ENCODE measurements around the gene PEX7. TPM values are rescaled to one million over a fixed set of nuclear protein-coding genes. Genes with fewer than 3 reads are reported as not detected.
A peak's percentile ranks its signal among the peaks of the same experiment; 100 is the strongest.

Gene PEX7
- total RNA-seq, 1 experiment from 2014 or later, result 13.6 TPM

- Histone ChIP-seq H3K36me3 (ENCODE audit: insufficient read depth, low read length) (no peaks in the 10 kb centered on the region), H3K27ac (ENCODE audit: low read length) (no peak overlapping the region), H3K4me1 (ENCODE audit: low read length) (peaks cover 24% of the 10 kb centered on the region), H3K27me3 (ENCODE audit: low read length) (no peaks in the 10 kb centered on the region; the same call in 1 of the 2 replicates), H4K20me1 (ENCODE audit: insufficient read depth, low read depth, low read length) (no peaks in the 10 kb centered on the region), H3K9me3 (ENCODE audit: low read length) (no peaks in the 10 kb centered on the region), H3K4me2 (ENCODE audit: low read depth, low read length, poor library complexity, severe bottlenecking) (peak overlapping the region; percentile 96), H3K4me3 (ENCODE audit: low read length) (peak overlapping the region; percentile 76), H2AFZ (ENCODE audit: low read length) (peak overlapping the region; percentile 100), H3K9ac (ENCODE audit: low read length) (peak overlapping the region; percentile 75), H3K9me2 (replicated peaks; ENCODE audit: insufficient read depth, low read length) (no peaks in the 10 kb centered on the region), H3K79me2 (ENCODE audit: low read length) (no peaks in the 10 kb centered on the region)
- DNase-seq, result no peak
These were observed 29.0 kb upstream of the PEX7 start for GRCh38 chr6:136793363-136793762.

- H3K79me2 ChIP-seq (ENCODE audit: low read length), result no peaks in the 10 kb centered on the region
- H3K9ac ChIP-seq (ENCODE audit: low read length), result no peak overlapping the region
- no peak overlapping the region for H3K27ac ChIP-seq (ENCODE audit: low read length)
- H3K4me1 ChIP-seq (ENCODE audit: low read length), result peaks cover 24% of the 10 kb centered on the region
- no peak overlapping the region for H3K4me3 ChIP-seq (ENCODE audit: low read length)
- H3K4me2 ChIP-seq (ENCODE audit: low read depth, low read length, poor library complexity, severe bottlenecking), result no peak overlapping the region
- no peaks in the 10 kb centered on the region for H3K36me3 ChIP-seq (ENCODE audit: insufficient read depth, low read length)
- no peak overlapping the region for H2AFZ ChIP-seq (ENCODE audit: low read length)
- H3K27me3 ChIP-seq (ENCODE audit: low read length), result no peaks in the 10 kb centered on the region; the same call in 1 of the 2 replicates
- no peak for DNase-seq
- H3K9me3 ChIP-seq (ENCODE audit: low read length), result no peaks in the 10 kb centered on the region
- H4K20me1 ChIP-seq (ENCODE audit: insufficient read depth, low read depth, low read length), result no peaks in the 10 kb centered on the region
- H3K9me2 ChIP-seq (replicated peaks; ENCODE audit: insufficient read depth, low read length), result no peaks in the 10 kb centered on the region
These were observed 27.0 kb upstream of the PEX7 start for GRCh38 chr6:136795386-136795785.

DNA sequence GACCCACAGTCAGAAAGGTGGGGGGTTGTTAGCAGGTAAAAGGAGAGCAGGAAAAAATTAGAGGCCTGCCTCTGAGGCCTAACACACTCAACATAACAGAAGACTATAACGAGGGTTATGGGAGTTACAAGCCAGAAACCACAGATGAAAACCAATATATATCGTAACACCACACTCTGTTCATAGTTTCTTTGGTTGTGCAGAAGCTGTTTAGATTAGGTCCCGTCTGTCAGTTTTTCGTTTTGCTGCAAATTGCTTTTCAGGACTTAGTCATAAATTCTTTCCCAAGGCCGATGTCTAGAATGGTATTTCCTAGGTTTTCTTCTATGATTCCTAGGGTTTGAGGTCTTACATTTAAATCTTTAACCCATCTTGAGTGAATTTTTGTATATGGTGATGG, 26.4 kb upstream of the PEX7 start:
- Histone ChIP-seq H3K27ac (ENCODE audit: low read length) (no peak overlapping the region), H3K36me3 (ENCODE audit: insufficient read depth, low read length) (no peaks in the 10 kb centered on the region), H3K27me3 (ENCODE audit: low read length) (no peaks in the 10 kb centered on the region; the same call in 1 of the 2 replicates), H3K4me3 (ENCODE audit: low read length) (no peak overlapping the region), H3K79me2 (ENCODE audit: low read length) (no peaks in the 10 kb centered on the region), H3K4me1 (ENCODE audit: low read length) (peaks cover 23% of the 10 kb centered on the region), H3K9me2 (replicated peaks; ENCODE audit: insufficient read depth, low read length) (no peaks in the 10 kb centered on the region), H4K20me1 (ENCODE audit: insufficient read depth, low read depth, low read length) (no peaks in the 10 kb centered on the region), H3K4me2 (ENCODE audit: low read depth, low read length, poor library complexity, severe bottlenecking) (no peak overlapping the region), H3K9ac (ENCODE audit: low read length) (no peak overlapping the region), H2AFZ (ENCODE audit: low read length) (no peak overlapping the region), H3K9me3 (ENCODE audit: low read length) (no peaks in the 10 kb centered on the region)
- no peak for DNase-seq

GRCh38 chr6:136798044-136798443, 24.3 kb upstream of the PEX7 start:
- Histone ChIP-seq H3K27ac (ENCODE audit: low read length) (no peak overlapping the region), H3K27me3 (ENCODE audit: low read length) (no peaks in the 10 kb centered on the region), H3K9me3 (ENCODE audit: low read length) (no peaks in the 10 kb centered on the region), H3K4me3 (ENCODE audit: low read length) (no peak overlapping the region), H3K9me2 (replicated peaks; ENCODE audit: insufficient read depth, low read length) (no peaks in the 10 kb centered on the region), H3K36me3 (ENCODE audit: insufficient read depth, low read length) (no peaks in the 10 kb centered on the region), H3K79me2 (ENCODE audit: low read length) (no peaks in the 10 kb centered on the region), H3K4me1 (ENCODE audit: low read length) (peaks cover 8% of the 10 kb centered on the region), H3K9ac (ENCODE audit: low read length) (no peak overlapping the region), H4K20me1 (ENCODE audit: insufficient read depth, low read depth, low read length) (no peaks in the 10 kb centered on the region), H2AFZ (ENCODE audit: low read length) (no peak overlapping the region), H3K4me2 (ENCODE audit: low read depth, low read length, poor library complexity, severe bottlenecking) (no peak overlapping the region)
- DNase-seq, result no peak

- Histone ChIP-seq H3K79me2 (ENCODE audit: low read length) (no peaks in the 10 kb centered on the region), H3K27ac (ENCODE audit: low read length) (no peak overlapping the region), H4K20me1 (ENCODE audit: insufficient read depth, low read depth, low read length) (no peaks in the 10 kb centered on the region), H3K36me3 (ENCODE audit: insufficient read depth, low read length) (no peaks in the 10 kb centered on the region), H3K27me3 (ENCODE audit: low read length) (no peaks in the 10 kb centered on the region), H3K9me3 (ENCODE audit: low read length) (no peaks in the 10 kb centered on the region), H2AFZ (ENCODE audit: low read length) (no peak overlapping the region), H3K4me2 (ENCODE audit: low read depth, low read length, poor library complexity, severe bottlenecking) (no peak overlapping the region), H3K9ac (ENCODE audit: low read length) (no peak overlapping the region), H3K4me3 (ENCODE audit: low read length) (no peak overlapping the region), H3K4me1 (ENCODE audit: low read length) (no peaks in the 10 kb centered on the region), H3K9me2 (replicated peaks; ENCODE audit: insufficient read depth, low read length) (no peaks in the 10 kb centered on the region)
- DNase-seq, result no peak
These were observed 20.8 kb upstream of the PEX7 start for GRCh38 chr6:136801581-136801980.

DNA sequence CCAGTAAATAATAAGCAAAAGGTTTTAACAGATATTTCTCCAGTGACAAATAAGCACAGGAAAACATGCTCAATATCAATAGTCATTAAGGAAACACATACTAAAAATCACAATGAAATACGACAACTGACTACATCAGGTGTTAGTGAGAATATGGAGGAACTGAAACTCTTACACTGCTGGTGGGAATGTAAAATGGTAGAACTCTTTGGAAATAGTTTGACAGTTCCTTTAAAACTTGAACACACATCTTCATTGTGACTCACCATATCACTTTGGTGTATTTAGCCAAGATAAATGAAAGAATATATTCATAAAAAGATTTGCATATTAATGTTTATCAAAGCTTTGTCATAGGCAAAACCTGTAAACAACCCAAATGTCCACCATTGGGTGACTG, 18.8 kb upstream of the PEX7 start:
- Histone ChIP-seq H3K36me3 (ENCODE audit: insufficient read depth, low read length) (no peaks in the 10 kb centered on the region), H3K9ac (ENCODE audit: low read length) (no peak overlapping the region), H3K9me3 (ENCODE audit: low read length) (no peaks in the 10 kb centered on the region), H3K4me1 (ENCODE audit: low read length) (no peaks in the 10 kb centered on the region), H3K27me3 (ENCODE audit: low read length) (no peaks in the 10 kb centered on the region), H4K20me1 (ENCODE audit: insufficient read depth, low read depth, low read length) (no peaks in the 10 kb centered on the region), H3K79me2 (ENCODE audit: low read length) (no peaks in the 10 kb centered on the region), H3K4me2 (ENCODE audit: low read depth, low read length, poor library complexity, severe bottlenecking) (no peak overlapping the region), H2AFZ (ENCODE audit: low read length) (no peak overlapping the region), H3K9me2 (replicated peaks; ENCODE audit: insufficient read depth, low read length) (no peaks in the 10 kb centered on the region), H3K4me3 (ENCODE audit: low read length) (no peak overlapping the region), H3K27ac (ENCODE audit: low read length) (no peak overlapping the region)
- DNase-seq, result no peak

- Histone ChIP-seq H3K9ac (ENCODE audit: low read length) (no peak overlapping the region), H2AFZ (ENCODE audit: low read length) (no peak overlapping the region), H3K27ac (ENCODE audit: low read length) (no peak overlapping the region)
These were observed 13.1 kb upstream of the PEX7 start for GRCh38 chr6:136809091-136809860.

GRCh38 chr6:136811272-136811671, 11.1 kb upstream of the PEX7 start:
- H3K27ac ChIP-seq (ENCODE audit: low read length), result no peak overlapping the region
- H2AFZ ChIP-seq (ENCODE audit: low read length), result 0 out of 2 replicates have a peak overlapping the region, but pooled peaks have one; percentile 11
- H3K36me3 ChIP-seq (ENCODE audit: insufficient read depth, low read length), result no peaks in the 10 kb centered on the region

More at GRCh38 chr6:136809091-136809860, 13.1 kb upstream of the PEX7 start:
- Histone ChIP-seq H3K4me2 (ENCODE audit: low read depth, low read length, poor library complexity, severe bottlenecking) (no peak overlapping the region), H3K79me2 (ENCODE audit: low read length) (no peaks in the 10 kb centered on the region), H3K4me1 (ENCODE audit: low read length) (no peaks in the 10 kb centered on the region), H3K27me3 (ENCODE audit: low read length) (no peaks in the 10 kb centered on the region), H4K20me1 (ENCODE audit: insufficient read depth, low read depth, low read length) (no peaks in the 10 kb centered on the region), H3K4me3 (ENCODE audit: low read length) (no peak overlapping the region), H3K9me2 (replicated peaks; ENCODE audit: insufficient read depth, low read length) (no peaks in the 10 kb centered on the region), H3K9me3 (ENCODE audit: low read length) (no peaks in the 10 kb centered on the region), H3K36me3 (ENCODE audit: insufficient read depth, low read length) (no peaks in the 10 kb centered on the region)
- no peak for DNase-seq

More at GRCh38 chr6:136811272-136811671, 11.1 kb upstream of the PEX7 start:
- Histone ChIP-seq H3K9me3 (ENCODE audit: low read length) (no peaks in the 10 kb centered on the region), H3K9ac (ENCODE audit: low read length) (no peak overlapping the region), H3K27me3 (ENCODE audit: low read length) (no peaks in the 10 kb centered on the region), H3K4me1 (ENCODE audit: low read length) (no peaks in the 10 kb centered on the region), H3K79me2 (ENCODE audit: low read length) (no peaks in the 10 kb centered on the region), H4K20me1 (ENCODE audit: insufficient read depth, low read depth, low read length) (no peaks in the 10 kb centered on the region), H3K9me2 (replicated peaks; ENCODE audit: insufficient read depth, low read length) (no peaks in the 10 kb centered on the region), H3K4me3 (ENCODE audit: low read length) (no peak overlapping the region), H3K4me2 (ENCODE audit: low read depth, low read length, poor library complexity, severe bottlenecking) (no peak overlapping the region)
- no peak for DNase-seq

Data from Karpas-422 (cell line).